ENCODE measurements around the gene CTNNA2.

The CTNNA2 gene

DNA sequence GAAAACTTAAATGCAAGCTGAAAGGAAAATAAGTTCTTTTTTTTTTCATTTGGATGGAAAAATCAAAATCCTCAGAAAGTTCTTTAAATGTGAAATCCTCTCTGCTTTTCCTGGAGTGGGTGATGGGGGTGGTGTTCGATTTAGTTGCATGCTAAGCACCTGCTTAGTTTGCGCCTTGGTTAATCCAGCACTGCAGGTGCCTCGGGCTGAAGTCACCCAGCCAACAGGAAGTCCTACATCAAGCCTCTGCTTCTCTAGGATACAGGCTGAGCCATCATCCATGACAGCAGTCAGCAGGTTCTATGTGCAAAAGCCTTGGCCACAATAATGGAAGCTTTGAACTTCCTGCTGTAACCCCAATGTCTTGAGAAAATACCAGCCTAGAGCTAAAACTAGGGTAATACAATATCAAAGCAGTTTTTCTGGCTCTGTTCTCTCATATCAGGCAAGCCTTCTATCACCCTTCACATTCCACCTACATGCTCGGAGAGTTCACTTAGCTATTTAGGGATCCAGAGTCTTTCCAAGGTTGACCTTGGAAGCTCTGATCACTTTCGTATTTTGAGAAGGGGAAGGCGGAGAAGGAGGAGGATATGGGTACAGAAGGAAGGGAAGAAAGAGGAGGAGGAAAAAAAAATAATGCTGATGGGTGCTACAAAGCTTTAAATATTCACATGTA, 907.8 kb downstream of the CTNNA2 start:
- Histone ChIP-seq H3K4me1 (ENCODE audit: control insufficient read depth, insufficient read depth, low read length) (0 out of 2 replicates have a peak, but pooled peaks cover 6% of the 10 kb centered on the region), H3K9ac (ENCODE audit: low read length) (no peak overlapping the region), H3K9me3 (ENCODE audit: control insufficient read depth, insufficient read depth, low read depth, low read length) (no peaks in the 10 kb centered on the region), H3K4me3 (ENCODE audit: low read depth, low read length) (no peak overlapping the region), H3K27me3 (ENCODE audit: control insufficient read depth, insufficient read depth, low read length) (no peaks in the 10 kb centered on the region), H3K27ac (ENCODE audit: low read depth, low read length) (no peak overlapping the region), H3K36me3 (ENCODE audit: control insufficient read depth, insufficient read depth, low read length) (no peaks in the 10 kb centered on the region)

DNA sequence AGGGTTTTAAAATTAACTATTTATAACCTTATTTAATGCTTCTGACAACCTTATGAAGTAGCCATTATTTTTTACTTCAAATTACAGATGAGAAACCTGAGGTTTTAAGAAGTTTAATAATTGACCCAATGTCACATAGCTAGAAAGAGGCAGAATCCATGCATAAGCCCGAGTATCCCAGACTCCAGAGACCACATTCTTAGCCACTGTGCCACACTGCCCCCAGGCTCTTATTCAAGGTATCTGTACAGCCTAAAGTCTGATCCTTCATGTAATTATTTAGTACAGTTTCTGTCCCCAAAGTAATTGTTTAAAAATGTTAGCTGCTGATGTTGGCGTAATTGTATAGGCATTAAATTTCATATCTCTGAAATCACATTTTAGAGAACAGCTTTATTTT, 916.4 kb downstream of the CTNNA2 start:
- H3K9me3 ChIP-seq (ENCODE audit: control insufficient read depth, insufficient read depth, low read depth, low read length) = no peaks in the 10 kb centered on the region
- H3K27ac ChIP-seq (ENCODE audit: low read depth, low read length) = no peak overlapping the region
- 0 out of 2 replicates have a peak, but pooled peaks cover 6% of the 10 kb centered on the region for H3K4me1 ChIP-seq (ENCODE audit: control insufficient read depth, insufficient read depth, low read length)
- no peak overlapping the region for H3K9ac ChIP-seq (ENCODE audit: low read length)
- H3K27me3 ChIP-seq (ENCODE audit: control insufficient read depth, insufficient read depth, low read length) = no peaks in the 10 kb centered on the region
- no peaks in the 10 kb centered on the region for H3K36me3 ChIP-seq (ENCODE audit: control insufficient read depth, insufficient read depth, low read length)
- H3K4me3 ChIP-seq (ENCODE audit: low read depth, low read length) = no peak overlapping the region

DNA sequence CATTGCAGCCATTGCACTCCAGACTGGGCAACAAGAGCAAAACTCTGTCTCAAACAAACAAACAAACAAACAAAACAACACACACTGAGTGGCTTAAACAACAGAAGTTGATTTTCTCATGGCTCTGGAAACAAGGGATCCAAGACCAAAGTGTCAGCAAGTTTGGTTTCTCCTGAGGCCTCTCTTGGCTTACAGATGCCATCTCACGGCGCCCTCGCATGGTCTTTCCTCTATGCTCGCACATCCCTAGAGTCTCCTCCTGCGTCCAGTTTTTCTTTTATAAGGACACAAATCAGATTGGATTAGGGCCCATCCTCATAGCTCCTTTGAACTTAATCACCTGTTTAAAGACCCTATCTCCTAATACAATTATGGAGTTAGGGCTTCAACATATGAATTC, 925.1 kb downstream of the CTNNA2 start:
- Histone ChIP-seq H3K9me3 (ENCODE audit: control insufficient read depth, insufficient read depth, low read depth, low read length) (no peaks in the 10 kb centered on the region), H3K27me3 (ENCODE audit: control insufficient read depth, insufficient read depth, low read length) (no peaks in the 10 kb centered on the region), H3K4me3 (ENCODE audit: low read depth, low read length) (no peak overlapping the region), H3K36me3 (ENCODE audit: control insufficient read depth, insufficient read depth, low read length) (no peaks in the 10 kb centered on the region), H3K27ac (ENCODE audit: low read depth, low read length) (no peak overlapping the region), H3K4me1 (ENCODE audit: control insufficient read depth, insufficient read depth, low read length) (no peaks in the 10 kb centered on the region), H3K9ac (ENCODE audit: low read length) (no peak overlapping the region)

DNA sequence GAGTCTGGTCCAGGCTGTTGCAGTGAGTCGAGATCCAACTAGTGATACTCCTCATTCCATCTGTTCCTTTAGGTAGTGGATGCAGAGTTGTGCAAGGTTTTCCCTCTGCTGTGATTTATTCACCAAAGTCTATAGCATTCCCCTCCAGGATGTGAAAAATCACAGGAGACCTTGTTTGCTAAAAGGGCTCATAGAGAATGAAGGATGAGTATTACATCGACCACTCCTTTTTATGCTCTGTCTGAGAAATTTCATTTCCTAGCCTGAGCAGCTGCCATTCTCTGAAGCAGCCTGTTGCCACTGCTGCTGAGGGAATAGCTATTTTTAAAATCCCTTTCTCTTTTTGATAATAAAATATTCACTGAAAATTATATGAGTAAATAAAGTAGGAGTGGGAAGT, 925.8 kb downstream of the CTNNA2 start:
- Histone ChIP-seq H3K9me3 (ENCODE audit: control insufficient read depth, insufficient read depth, low read depth, low read length) (no peaks in the 10 kb centered on the region), H3K4me3 (ENCODE audit: low read depth, low read length) (no peak overlapping the region), H3K27ac (ENCODE audit: low read depth, low read length) (no peak overlapping the region), H3K4me1 (ENCODE audit: control insufficient read depth, insufficient read depth, low read length) (no peaks in the 10 kb centered on the region), H3K36me3 (ENCODE audit: control insufficient read depth, insufficient read depth, low read length) (no peaks in the 10 kb centered on the region), H3K27me3 (ENCODE audit: control insufficient read depth, insufficient read depth, low read length) (no peaks in the 10 kb centered on the region), H3K9ac (ENCODE audit: low read length) (no peak overlapping the region)

DNA sequence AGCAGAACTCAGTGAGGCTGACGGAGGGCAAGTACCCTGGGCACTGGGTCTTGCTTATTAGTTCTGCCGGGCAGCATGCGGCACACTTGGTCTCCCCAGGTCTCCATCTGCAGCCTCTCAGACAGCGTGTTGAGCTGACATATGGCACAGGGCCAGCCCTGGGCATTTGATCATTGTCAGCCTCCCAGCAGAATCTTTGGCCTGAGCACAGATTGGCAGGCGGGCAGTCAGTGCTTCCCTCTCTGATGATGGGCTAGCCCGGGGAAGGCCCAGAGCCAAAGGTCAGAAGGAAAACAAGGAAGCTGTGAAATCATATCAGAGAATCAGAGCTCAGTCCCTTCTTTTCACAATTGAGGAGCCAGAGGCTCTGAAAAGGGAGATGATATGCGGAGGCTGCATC, 941.8 kb downstream of the CTNNA2 start:
- no peaks in the 10 kb centered on the region for H3K36me3 ChIP-seq (ENCODE audit: control insufficient read depth, insufficient read depth, low read length)
- H3K4me3 ChIP-seq (ENCODE audit: low read depth, low read length) = no peak overlapping the region
- H3K27me3 ChIP-seq (ENCODE audit: control insufficient read depth, insufficient read depth, low read length) = no peaks in the 10 kb centered on the region
- H3K4me1 ChIP-seq (ENCODE audit: control insufficient read depth, insufficient read depth, low read length) = peaks cover 10% of the 10 kb centered on the region
- no peak overlapping the region for H3K9ac ChIP-seq (ENCODE audit: low read length)
- no peaks in the 10 kb centered on the region for H3K9me3 ChIP-seq (ENCODE audit: control insufficient read depth, insufficient read depth, low read depth, low read length)
- H3K27ac ChIP-seq (ENCODE audit: low read depth, low read length) = no peak overlapping the region

DNA sequence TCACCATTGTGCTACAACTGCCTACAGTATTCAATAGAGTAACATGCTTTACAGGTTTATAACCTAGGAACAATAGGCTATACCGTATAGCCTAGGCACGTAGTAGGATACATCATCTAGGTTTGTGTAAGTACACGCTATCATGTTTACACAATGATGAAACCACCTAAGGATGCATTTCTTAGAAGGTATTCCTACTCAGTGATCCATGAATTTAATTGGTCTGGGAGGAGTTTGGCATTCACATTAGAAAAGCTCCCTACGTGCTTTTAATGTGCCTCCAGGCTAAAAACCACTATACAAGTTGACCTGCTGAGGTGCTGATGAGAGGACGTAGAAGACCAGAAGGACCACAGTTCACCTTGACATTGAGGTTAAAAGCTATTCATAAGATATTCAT, 946.2 kb downstream of the CTNNA2 start:
- H3K9ac ChIP-seq (ENCODE audit: low read length) = no peak overlapping the region
- H3K4me1 ChIP-seq (ENCODE audit: control insufficient read depth, insufficient read depth, low read length) = peaks cover 36% of the 10 kb centered on the region
- no peak overlapping the region for H3K27ac ChIP-seq (ENCODE audit: low read depth, low read length)
- no peaks in the 10 kb centered on the region for H3K27me3 ChIP-seq (ENCODE audit: control insufficient read depth, insufficient read depth, low read length)
- no peaks in the 10 kb centered on the region for H3K9me3 ChIP-seq (ENCODE audit: control insufficient read depth, insufficient read depth, low read depth, low read length)
- H3K36me3 ChIP-seq (ENCODE audit: control insufficient read depth, insufficient read depth, low read length) = no peaks in the 10 kb centered on the region
- no peak overlapping the region for H3K4me3 ChIP-seq (ENCODE audit: low read depth, low read length)

DNA sequence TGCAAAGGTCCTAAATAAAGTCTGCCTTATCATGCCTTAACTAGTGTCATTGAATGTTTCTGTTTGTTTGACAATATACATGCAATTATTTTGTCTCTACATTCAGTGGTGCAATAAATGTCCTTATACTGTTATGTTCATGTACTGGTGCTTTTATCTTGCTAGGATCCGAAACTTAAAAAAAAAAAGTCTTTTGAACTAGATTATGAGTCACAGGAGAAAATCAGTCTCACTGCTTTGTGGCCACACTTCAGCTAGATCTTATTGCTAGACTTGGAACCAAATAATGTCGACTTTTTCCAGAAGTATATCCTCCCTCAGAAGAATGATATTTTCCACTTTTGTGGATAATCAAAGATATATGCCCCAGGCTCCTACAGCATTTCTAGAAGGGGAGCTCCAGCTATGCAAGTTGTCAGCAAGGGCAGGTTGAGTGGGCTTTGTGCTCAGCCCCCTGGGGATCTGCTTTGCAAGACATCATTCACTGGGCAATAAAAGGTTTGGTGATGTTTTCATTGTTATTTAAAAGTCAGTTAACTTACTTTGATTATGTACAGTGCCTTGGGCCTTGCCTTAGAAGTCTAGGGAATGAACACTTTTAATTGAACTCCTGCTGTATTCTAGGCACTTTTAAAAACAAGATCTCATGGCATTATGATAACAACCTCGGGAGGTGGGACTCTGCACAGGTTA, 948.8 kb downstream of the CTNNA2 start:
- H3K27me3 ChIP-seq (ENCODE audit: control insufficient read depth, insufficient read depth, low read length) = no peaks in the 10 kb centered on the region
- no peak overlapping the region; the same call in 1 of the 2 replicates for H3K4me3 ChIP-seq (ENCODE audit: low read depth, low read length)
- H3K27ac ChIP-seq (ENCODE audit: low read depth, low read length) = peak overlapping the region; percentile 55; the same call in 1 of the 2 replicates
- no peak overlapping the region for H3K9ac ChIP-seq (ENCODE audit: low read length)
- no peaks in the 10 kb centered on the region for H3K36me3 ChIP-seq (ENCODE audit: control insufficient read depth, insufficient read depth, low read length)
- peaks cover 42% of the 10 kb centered on the region for H3K4me1 ChIP-seq (ENCODE audit: control insufficient read depth, insufficient read depth, low read length)
- no peaks in the 10 kb centered on the region for H3K9me3 ChIP-seq (ENCODE audit: control insufficient read depth, insufficient read depth, low read depth, low read length)

DNA sequence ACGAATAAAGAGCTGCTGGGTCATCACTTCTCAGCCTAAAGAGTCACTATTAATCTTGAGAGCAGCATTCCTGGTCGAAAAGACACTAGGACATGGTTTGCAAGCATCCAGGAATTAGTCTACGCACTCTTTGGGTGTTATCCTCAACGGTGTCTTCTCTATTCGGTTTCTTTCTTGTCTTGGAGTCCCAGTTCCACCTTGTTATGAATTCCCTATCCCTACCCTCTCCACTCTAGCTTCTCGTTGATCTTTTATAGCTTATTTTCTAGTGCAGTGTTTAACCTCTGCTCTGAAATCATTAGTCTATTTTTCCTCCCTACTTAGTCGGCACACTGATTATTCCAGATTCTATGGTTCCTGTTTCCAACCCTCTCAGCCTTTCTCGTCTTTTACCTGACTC, 949.8 kb downstream of the CTNNA2 start:
- no peaks in the 10 kb centered on the region for H3K9me3 ChIP-seq (ENCODE audit: control insufficient read depth, insufficient read depth, low read depth, low read length)
- no peak overlapping the region for H3K4me3 ChIP-seq (ENCODE audit: low read depth, low read length)
- H3K27me3 ChIP-seq (ENCODE audit: control insufficient read depth, insufficient read depth, low read length) = no peaks in the 10 kb centered on the region
- H3K36me3 ChIP-seq (ENCODE audit: control insufficient read depth, insufficient read depth, low read length) = no peaks in the 10 kb centered on the region
- peaks cover 42% of the 10 kb centered on the region for H3K4me1 ChIP-seq (ENCODE audit: control insufficient read depth, insufficient read depth, low read length)
- no peak overlapping the region for H3K9ac ChIP-seq (ENCODE audit: low read length)
- no peak overlapping the region for H3K27ac ChIP-seq (ENCODE audit: low read depth, low read length)

DNA sequence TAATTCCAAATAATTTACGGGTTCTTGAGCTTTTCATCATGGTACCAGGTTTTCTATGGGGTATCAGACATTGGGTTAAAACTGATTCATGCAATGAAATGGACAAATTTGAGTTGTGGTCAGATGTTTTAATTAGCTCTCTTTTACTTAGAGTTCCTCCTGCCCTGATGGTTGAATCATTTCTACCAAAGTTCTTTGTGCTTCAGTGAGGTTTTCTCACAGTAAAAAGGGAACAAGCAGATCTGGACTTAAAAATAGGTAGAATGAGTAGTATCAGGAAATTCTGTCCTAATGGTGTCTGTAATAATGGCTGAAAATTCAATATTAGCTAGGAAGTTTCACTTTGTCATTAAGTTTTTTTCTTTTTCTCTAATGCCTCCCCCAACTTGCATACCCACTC, 951.4 kb downstream of the CTNNA2 start:
- Histone ChIP-seq H3K4me3 (ENCODE audit: low read depth, low read length) (no peak overlapping the region), H3K9ac (ENCODE audit: low read length) (no peak overlapping the region), H3K27me3 (ENCODE audit: control insufficient read depth, insufficient read depth, low read length) (no peaks in the 10 kb centered on the region), H3K9me3 (ENCODE audit: control insufficient read depth, insufficient read depth, low read depth, low read length) (no peaks in the 10 kb centered on the region), H3K36me3 (ENCODE audit: control insufficient read depth, insufficient read depth, low read length) (no peaks in the 10 kb centered on the region), H3K27ac (ENCODE audit: low read depth, low read length) (no peak overlapping the region), H3K4me1 (ENCODE audit: control insufficient read depth, insufficient read depth, low read length) (peaks cover 35% of the 10 kb centered on the region)

DNA sequence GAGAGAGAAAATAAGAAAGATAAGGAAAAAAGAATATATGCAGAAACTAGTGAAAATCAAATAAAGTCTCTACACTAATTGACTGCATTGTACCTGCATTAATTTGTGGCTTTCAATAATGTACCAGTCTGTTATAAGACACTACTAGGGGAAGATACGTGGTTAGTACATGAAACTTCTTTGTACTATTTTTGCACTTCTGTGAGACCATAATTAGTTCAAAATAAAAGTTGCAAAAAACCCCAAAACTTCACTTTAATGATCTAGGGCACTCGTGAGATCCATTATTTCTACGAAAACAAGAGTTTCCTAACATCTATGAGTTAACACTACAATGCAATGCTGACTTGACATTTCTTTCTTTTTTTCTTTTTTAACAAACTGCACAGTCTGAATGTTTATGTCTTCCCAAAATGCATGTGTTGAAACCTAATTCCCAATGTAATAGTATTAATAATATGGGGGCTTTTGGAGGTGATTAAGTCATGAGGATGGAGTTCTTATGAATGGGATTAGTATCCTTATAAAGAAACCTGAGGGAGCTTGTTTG, 954.5 kb downstream of the CTNNA2 start:
- Histone ChIP-seq H3K36me3 (ENCODE audit: control insufficient read depth, insufficient read depth, low read length) (no peaks in the 10 kb centered on the region), H3K4me1 (ENCODE audit: control insufficient read depth, insufficient read depth, low read length) (peaks cover 13% of the 10 kb centered on the region; the same call in 1 of the 2 replicates), H3K27ac (ENCODE audit: low read depth, low read length) (no peak overlapping the region), H3K4me3 (ENCODE audit: low read depth, low read length) (no peak overlapping the region), H3K9me3 (ENCODE audit: control insufficient read depth, insufficient read depth, low read depth, low read length) (no peaks in the 10 kb centered on the region), H3K9ac (ENCODE audit: low read length) (no peak overlapping the region), H3K27me3 (ENCODE audit: control insufficient read depth, insufficient read depth, low read length) (no peaks in the 10 kb centered on the region)

DNA sequence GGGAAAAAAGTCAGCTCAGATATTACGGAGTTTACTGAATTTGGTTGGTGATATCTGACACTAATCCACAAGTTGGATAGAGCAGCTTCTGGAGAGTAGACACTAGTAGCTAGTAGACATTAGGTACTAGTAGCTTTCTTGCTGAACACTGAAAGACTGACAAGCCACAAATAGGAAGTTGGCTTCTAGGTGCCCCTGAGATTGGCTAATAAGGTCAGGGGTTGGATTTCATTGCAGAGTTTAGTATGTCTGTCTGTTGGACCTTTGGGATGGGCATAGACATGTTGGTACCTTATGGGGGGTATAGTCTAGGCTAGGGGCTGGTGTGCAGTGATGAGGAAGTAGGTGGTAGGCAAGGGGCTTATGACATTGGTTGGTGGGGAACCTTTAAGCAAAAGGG, 956.6 kb downstream of the CTNNA2 start:
- Histone ChIP-seq H3K36me3 (ENCODE audit: control insufficient read depth, insufficient read depth, low read length) (no peaks in the 10 kb centered on the region), H3K9ac (ENCODE audit: low read length) (no peak overlapping the region), H3K27me3 (ENCODE audit: control insufficient read depth, insufficient read depth, low read length) (no peaks in the 10 kb centered on the region), H3K4me1 (ENCODE audit: control insufficient read depth, insufficient read depth, low read length) (peaks cover 5% of the 10 kb centered on the region; the same call in 1 of the 2 replicates), H3K9me3 (ENCODE audit: control insufficient read depth, insufficient read depth, low read depth, low read length) (no peaks in the 10 kb centered on the region), H3K4me3 (ENCODE audit: low read depth, low read length) (no peak overlapping the region), H3K27ac (ENCODE audit: low read depth, low read length) (no peak overlapping the region)

Measured in HUES6 (cell line).